ENCODE measurements around the gene MYH8. TPM values are rescaled to one million over a fixed set of nuclear protein-coding genes. Genes with fewer than 3 reads are reported as not detected.

The MYH8 gene
- total RNA-seq, 1 donor from 2014 or later = not detected

GRCh38 chr17:10457952-10458351, 36.2 kb upstream of the MYH8 start:
- no peaks in the 10 kb centered on the region for H3K9me3 Mint-ChIP-seq
- no peak for DNase-seq (ENCODE audit: low spot score in 2 of 2, unreplicated experiment in 2 of 2)
- peaks cover 49% of the 10 kb centered on the region for H3K27me3 Mint-ChIP-seq (ENCODE audit: low read depth)
- H3K4me1 Mint-ChIP-seq = no peaks in the 10 kb centered on the region
- H3K36me3 Mint-ChIP-seq = no peaks in the 10 kb centered on the region
- no peak overlapping the region for H3K27ac Mint-ChIP-seq
- no peak for TF ChIP-seq CTCF (IDR thresholded peaks at IDR 0.05; ENCODE audit: unreplicated experiment)
- H3K4me3 Mint-ChIP-seq = no peak overlapping the region

- no peak for DNase-seq (ENCODE audit: low spot score in 2 of 2, unreplicated experiment in 2 of 2)
- no peak for TF ChIP-seq CTCF (IDR thresholded peaks at IDR 0.05; ENCODE audit: unreplicated experiment)
- Mint-ChIP-seq H3K4me1 (peaks cover 7% of the 10 kb centered on the region), H3K9me3 (no peaks in the 10 kb centered on the region), H3K27ac (no peak overlapping the region), H3K27me3 (ENCODE audit: low read depth) (peaks cover 16% of the 10 kb centered on the region), H3K36me3 (no peaks in the 10 kb centered on the region), H3K4me3 (no peak overlapping the region)
These were observed 25.5 kb upstream of the MYH8 start for GRCh38 chr17:10447026-10447931.

GRCh38 chr17:10439816-10440215, 18.1 kb upstream of the MYH8 start:
- H3K4me1 Mint-ChIP-seq = no peaks in the 10 kb centered on the region
- H3K27me3 Mint-ChIP-seq (ENCODE audit: low read depth) = peaks cover 10% of the 10 kb centered on the region
- no peak for DNase-seq (ENCODE audit: low spot score in 2 of 2, unreplicated experiment in 2 of 2)
- H3K36me3 Mint-ChIP-seq = no peaks in the 10 kb centered on the region
- H3K9me3 Mint-ChIP-seq = peaks cover 14% of the 10 kb centered on the region
- no peak for TF ChIP-seq CTCF (IDR thresholded peaks at IDR 0.05; ENCODE audit: unreplicated experiment)
- H3K4me3 Mint-ChIP-seq = no peak overlapping the region
- no peak overlapping the region for H3K27ac Mint-ChIP-seq

- H3K4me3 Mint-ChIP-seq = no peak overlapping the region
- H3K27ac Mint-ChIP-seq = no peak overlapping the region
- TF ChIP-seq CTCF (IDR thresholded peaks at IDR 0.05; ENCODE audit: unreplicated experiment) = no peak
- peaks cover 33% of the 10 kb centered on the region for H3K9me3 Mint-ChIP-seq
- no peaks in the 10 kb centered on the region for H3K4me1 Mint-ChIP-seq
- peaks cover 1% of the 10 kb centered on the region for H3K27me3 Mint-ChIP-seq (ENCODE audit: low read depth)
- DNase-seq (ENCODE audit: low spot score in 2 of 2, unreplicated experiment in 2 of 2) = no peak
- H3K36me3 Mint-ChIP-seq = no peaks in the 10 kb centered on the region
These were observed 13.3 kb upstream of the MYH8 start for GRCh38 chr17:10435096-10435495.

GRCh38 chr17:10429421-10430045, 7.8 kb upstream of the MYH8 start:
- H3K4me1 Mint-ChIP-seq = peaks cover 4% of the 10 kb centered on the region
- TF ChIP-seq CTCF (IDR thresholded peaks at IDR 0.05; ENCODE audit: unreplicated experiment) = no peak
- no peak overlapping the region for H3K4me3 Mint-ChIP-seq
- H3K27me3 Mint-ChIP-seq (ENCODE audit: low read depth) = no peaks in the 10 kb centered on the region
- H3K27ac Mint-ChIP-seq = no peak overlapping the region
- no peaks in the 10 kb centered on the region for H3K36me3 Mint-ChIP-seq
- DNase-seq (ENCODE audit: low spot score in 2 of 2, unreplicated experiment in 2 of 2) = no peak
- H3K9me3 Mint-ChIP-seq = peaks cover 18% of the 10 kb centered on the region
